ENCODE measurements around the gene RHAG.

DNA sequence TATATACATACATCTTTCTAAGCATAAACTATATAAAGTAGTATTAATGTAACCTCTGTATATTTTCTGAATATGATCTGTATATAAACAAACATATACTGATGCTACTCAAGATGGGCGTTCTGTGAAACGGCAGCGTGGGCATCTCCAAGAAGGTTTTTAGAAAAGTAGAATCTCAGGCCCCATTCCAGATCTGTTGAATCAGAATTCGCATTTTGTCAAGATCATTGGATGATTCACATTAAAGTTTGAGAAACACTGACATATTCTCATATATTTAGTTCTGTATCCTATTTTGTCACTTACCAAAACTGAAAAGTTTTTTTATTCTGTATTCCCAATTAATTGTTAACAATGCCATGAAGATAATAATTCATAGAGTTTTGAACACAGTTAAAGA is 80.7 kb downstream of the RHAG start:
- TF ChIP-seq, protein P1, sequence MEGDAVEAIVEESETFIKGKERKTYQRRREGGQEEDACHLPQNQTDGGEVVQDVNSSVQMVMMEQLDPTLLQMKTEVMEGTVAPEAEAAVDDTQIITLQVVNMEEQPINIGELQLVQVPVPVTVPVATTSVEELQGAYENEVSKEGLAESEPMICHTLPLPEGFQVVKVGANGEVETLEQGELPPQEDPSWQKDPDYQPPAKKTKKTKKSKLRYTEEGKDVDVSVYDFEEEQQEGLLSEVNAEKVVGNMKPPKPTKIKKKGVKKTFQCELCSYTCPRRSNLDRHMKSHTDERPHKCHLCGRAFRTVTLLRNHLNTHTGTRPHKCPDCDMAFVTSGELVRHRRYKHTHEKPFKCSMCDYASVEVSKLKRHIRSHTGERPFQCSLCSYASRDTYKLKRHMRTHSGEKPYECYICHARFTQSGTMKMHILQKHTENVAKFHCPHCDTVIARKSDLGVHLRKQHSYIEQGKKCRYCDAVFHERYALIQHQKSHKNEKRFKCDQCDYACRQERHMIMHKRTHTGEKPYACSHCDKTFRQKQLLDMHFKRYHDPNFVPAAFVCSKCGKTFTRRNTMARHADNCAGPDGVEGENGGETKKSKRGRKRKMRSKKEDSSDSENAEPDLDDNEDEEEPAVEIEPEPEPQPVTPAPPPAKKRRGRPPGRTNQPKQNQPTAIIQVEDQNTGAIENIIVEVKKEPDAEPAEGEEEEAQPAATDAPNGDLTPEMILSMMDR (conservative IDR thresholded peaks at IDR 0.05 in 1 of 2, IDR thresholded peaks at IDR 0.05 in 1 of 2; ENCODE audit: extremely low read depth in 1 of 2, insufficient read depth in 1 of 2, low read depth in 1 of 2, low read length in 2 of 2), result no peak
- no peak for TF ChIP-seq EZH2 (IDR thresholded peaks at IDR 0.05; ENCODE audit: borderline replicate concordance, low read length)

Data from mammary epithelial cell (primary cell).